Activated T-cell treated with anti-CD3 and anti-CD28 coated beads, Interleukin-2, amount 50 U/mL, for 72 hours (primary cell): Measurements from ENCODE around the gene AKAP6. TPM values are rescaled to one million over a fixed set of nuclear protein-coding genes. Genes with fewer than 3 reads are reported as not detected.

Experiments
- ATAC-seq, 2 donors: fragments of 150-1000 bp; cut with Tn5 transposase; replicated peaks in 1 of 2; 2 replicates each; pipeline ENCODE4 v1.10.0; 2021; ENCODE audit warnings: moderate library complexity in 2 of 2, mild to moderate bottlenecking in 1 of 2
- DNase-seq, 2 donors: peaks; one replicate each; pipeline ENCODE4 v3.0.0; 2021 to 2022; ENCODE audit warnings: mixed read lengths in 1 of 2
- H3K27ac Mint-ChIP-seq: one replicate; pipeline ENCODE4 v1.8.0; 2022; ENCODE audit warnings: mild to moderate bottlenecking, moderate library complexity, mixed read lengths
- H3K27me3 Mint-ChIP-seq: one replicate; pipeline ENCODE4 v1.8.0; 2022; ENCODE audit warnings: low read depth, mixed read lengths
- H3K36me3 Mint-ChIP-seq, 2 donors: one replicate each; pipeline ENCODE4 v1.8.0; 2022; ENCODE audit warnings: mixed read lengths in 2 of 2, mild to moderate bottlenecking in 1 of 2; ENCODE audit not compliant: insufficient read depth in 2 of 2
- H3K4me1 Mint-ChIP-seq: one replicate; pipeline ENCODE4 v1.8.0; 2022; ENCODE audit warnings: low read depth, mixed read lengths
- H3K4me3 Mint-ChIP-seq, 2 donors: one replicate each; pipeline ENCODE4 v1.8.0; 2022; ENCODE audit warnings: mild to moderate bottlenecking in 2 of 2, mixed read lengths in 2 of 2, moderate library complexity in 2 of 2
- H3K9me3 Mint-ChIP-seq, 2 donors: one replicate each; pipeline ENCODE4 v1.8.0; 2022; ENCODE audit warnings: mixed read lengths in 2 of 2
- total RNA-seq, 2 donors: library from RNA; stranded (reverse); gene quantifications; one replicate each; pipeline ENCODE4 v1.2.3, GENCODE V29; 2022

AKAP6 gene
- total RNA-seq, 2 donors from 2014 or later = 3.6 to 3.9 TPM

- Mint-ChIP-seq H3K4me1 (no peaks in the 10 kb centered on the region), H3K4me3 (no peak overlapping the region), H3K27me3 (no peaks in the 10 kb centered on the region), H3K27ac (no peak overlapping the region), H3K9me3 (peaks cover 0 to 4% of the 10 kb centered on the region in 2 donors), H3K36me3 (no peaks in the 10 kb centered on the region)
- DNase-seq (no peak), ATAC-seq (no peak)
These were observed 291.2 kb downstream of the AKAP6 start for GRCh38 chr14:32620303-32620702.

GRCh38 chr14:32620724-32621123 is 291.6 kb downstream of the AKAP6 start:
- no peaks in the 10 kb centered on the region for H3K36me3 Mint-ChIP-seq
- ATAC-seq = no peak
- DNase-seq = no peak
- no peak overlapping the region for H3K4me3 Mint-ChIP-seq
- H3K27ac Mint-ChIP-seq = no peak overlapping the region
- no peaks in the 10 kb centered on the region for H3K4me1 Mint-ChIP-seq
- H3K27me3 Mint-ChIP-seq = no peaks in the 10 kb centered on the region
- peaks cover 0 to 4% of the 10 kb centered on the region in 2 donors for H3K9me3 Mint-ChIP-seq

GRCh38 chr14:32621585-32621984 is 292.5 kb downstream of the AKAP6 start:
- H3K4me3 Mint-ChIP-seq = no peak overlapping the region
- ATAC-seq (no peak), DNase-seq (no peak)
- H3K27ac Mint-ChIP-seq = no peak overlapping the region
- H3K9me3 Mint-ChIP-seq = peaks cover 1 to 5% of the 10 kb centered on the region in 2 donors
- H3K4me1 Mint-ChIP-seq = no peaks in the 10 kb centered on the region
- H3K36me3 Mint-ChIP-seq = no peaks in the 10 kb centered on the region
- H3K27me3 Mint-ChIP-seq = no peaks in the 10 kb centered on the region

GRCh38 chr14:32622742-32623141 is 293.6 kb downstream of the AKAP6 start:
- Mint-ChIP-seq H3K27me3 (no peaks in the 10 kb centered on the region), H3K4me1 (no peaks in the 10 kb centered on the region), H3K36me3 (no peaks in the 10 kb centered on the region), H3K9me3 (peaks cover 2 to 4% of the 10 kb centered on the region in 2 donors), H3K4me3 (no peak overlapping the region), H3K27ac (no peak overlapping the region)
- DNase-seq = no peak
- ATAC-seq = no peak

GRCh38 chr14:32623300-32624093 is 294.4 kb downstream of the AKAP6 start:
- peaks cover 2 to 4% of the 10 kb centered on the region in 2 donors for H3K9me3 Mint-ChIP-seq
- H3K27ac Mint-ChIP-seq = no peak overlapping the region
- no peaks in the 10 kb centered on the region for H3K4me1 Mint-ChIP-seq
- no peak for ATAC-seq
- no peaks in the 10 kb centered on the region for H3K27me3 Mint-ChIP-seq
- H3K4me3 Mint-ChIP-seq = no peak overlapping the region
- no peak for DNase-seq
- H3K36me3 Mint-ChIP-seq = no peaks in the 10 kb centered on the region

- no peaks in the 10 kb centered on the region for H3K27me3 Mint-ChIP-seq
- H3K4me1 Mint-ChIP-seq = no peaks in the 10 kb centered on the region
- H3K27ac Mint-ChIP-seq = no peak overlapping the region
- ATAC-seq (no peak), DNase-seq (no peak)
- peaks cover 2 to 4% of the 10 kb centered on the region in 2 donors for H3K9me3 Mint-ChIP-seq
- H3K36me3 Mint-ChIP-seq = no peaks in the 10 kb centered on the region
- H3K4me3 Mint-ChIP-seq = no peak overlapping the region
These were observed 296.1 kb downstream of the AKAP6 start for GRCh38 chr14:32625211-32625610.

GRCh38 chr14:32627545-32628298 is 298.6 kb downstream of the AKAP6 start:
- Mint-ChIP-seq H3K36me3 (no peaks in the 10 kb centered on the region), H3K27ac (no peak overlapping the region)

GRCh38 chr14:32629236-32629635 is 300.1 kb downstream of the AKAP6 start:
- no peak for DNase-seq
- Mint-ChIP-seq H3K27ac (no peak overlapping the region), H3K9me3 (peaks cover 2 to 4% of the 10 kb centered on the region in 2 donors), H3K4me1 (no peaks in the 10 kb centered on the region), H3K36me3 (no peaks in the 10 kb centered on the region), H3K4me3 (no peak overlapping the region), H3K27me3 (no peaks in the 10 kb centered on the region)
- no peak for ATAC-seq

More at GRCh38 chr14:32627545-32628298, 298.6 kb downstream of the AKAP6 start:
- Mint-ChIP-seq H3K27me3 (no peaks in the 10 kb centered on the region), H3K9me3 (peaks cover 2 to 4% of the 10 kb centered on the region in 2 donors), H3K4me1 (no peaks in the 10 kb centered on the region), H3K4me3 (no peak overlapping the region)
- DNase-seq = no peak
- no peak for ATAC-seq

GRCh38 chr14:32630701-32631100 is 301.6 kb downstream of the AKAP6 start:
- Mint-ChIP-seq H3K27me3 (no peaks in the 10 kb centered on the region), H3K36me3 (no peaks in the 10 kb centered on the region), H3K9me3 (peaks cover 2 to 4% of the 10 kb centered on the region in 2 donors), H3K27ac (no peak overlapping the region), H3K4me1 (no peaks in the 10 kb centered on the region), H3K4me3 (no peak overlapping the region)
- DNase-seq (no peak), ATAC-seq (no peak)

GRCh38 chr14:32633224-32633859 is 304.2 kb downstream of the AKAP6 start:
- no peak for ATAC-seq
- H3K27me3 Mint-ChIP-seq = no peaks in the 10 kb centered on the region
- no peaks in the 10 kb centered on the region for H3K4me1 Mint-ChIP-seq
- H3K36me3 Mint-ChIP-seq = no peaks in the 10 kb centered on the region
- no peak for DNase-seq
- H3K4me3 Mint-ChIP-seq = no peak overlapping the region
- H3K9me3 Mint-ChIP-seq = no peaks in the 10 kb centered on the region
- H3K27ac Mint-ChIP-seq = no peak overlapping the region

GRCh38 chr14:32633930-32634329 is 304.8 kb downstream of the AKAP6 start:
- H3K27me3 Mint-ChIP-seq = no peaks in the 10 kb centered on the region

GRCh38 chr14:32635061-32635719 is 306.1 kb downstream of the AKAP6 start:
- no peak for DNase-seq
- Mint-ChIP-seq H3K36me3 (no peaks in the 10 kb centered on the region), H3K4me3 (no peak overlapping the region), H3K4me1 (no peaks in the 10 kb centered on the region), H3K27me3 (no peaks in the 10 kb centered on the region), H3K27ac (no peak overlapping the region), H3K9me3 (no peaks in the 10 kb centered on the region)
- no peak for ATAC-seq

More at GRCh38 chr14:32633930-32634329, 304.8 kb downstream of the AKAP6 start:
- no peak for ATAC-seq
- Mint-ChIP-seq H3K4me3 (no peak overlapping the region), H3K36me3 (no peaks in the 10 kb centered on the region), H3K9me3 (no peaks in the 10 kb centered on the region), H3K4me1 (no peaks in the 10 kb centered on the region), H3K27ac (no peak overlapping the region)
- DNase-seq = no peak

- Mint-ChIP-seq H3K36me3 (no peaks in the 10 kb centered on the region), H3K27me3 (no peaks in the 10 kb centered on the region), H3K4me1 (no peaks in the 10 kb centered on the region), H3K4me3 (no peak overlapping the region), H3K9me3 (no peaks in the 10 kb centered on the region), H3K27ac (no peak overlapping the region)
- ATAC-seq (no peak), DNase-seq (no peak)
These were observed 308.5 kb downstream of the AKAP6 start for GRCh38 chr14:32637582-32637981.
